NCI-H128 (cell line): ENCODE data around the gene DYNLT4.
"Not testable (repeated sequence)": the region's sequence is repeated elsewhere in the genome, so short reads cannot be mapped to it uniquely, and the experiment has no call there.

Source experiments
- DNase-seq: peaks from one replicate; lab custom pipeline; 2025; ENCODE audit not compliant: unreplicated experiment; lab: John Stamatoyannopoulos, UW

The DYNLT4 gene

GRCh38 chr1:44828841-44829440 lies 21.8 kb upstream of the DYNLT4 start:
- no peak for DNase-seq

GRCh38 chr1:44828003-44828651 lies 21.0 kb upstream of the DYNLT4 start:
- no peak for DNase-seq

- no peak for DNase-seq
These were observed 20.2 kb upstream of the DYNLT4 start for GRCh38 chr1:44827197-44828002.

- DNase-seq, result no peak
These were observed 19.4 kb upstream of the DYNLT4 start for GRCh38 chr1:44826375-44827196.

GRCh38 chr1:44824392-44824791 lies 17.2 kb upstream of the DYNLT4 start:
- not testable (repeated sequence) for DNase-seq

GRCh38 chr1:44822981-44823451 lies 15.9 kb upstream of the DYNLT4 start:
- no peak for DNase-seq

- DNase-seq, result no peak
These were observed 15.1 kb upstream of the DYNLT4 start for GRCh38 chr1:44822131-44822701.

- no peak for DNase-seq
These were observed 14.1 kb upstream of the DYNLT4 start for GRCh38 chr1:44821240-44821715.

GRCh38 chr1:44820328-44821239 lies 13.4 kb upstream of the DYNLT4 start:
- no peak for DNase-seq

- DNase-seq, result no peak
These were observed 12.6 kb upstream of the DYNLT4 start for GRCh38 chr1:44819608-44820327.

GRCh38 chr1:44819196-44819607 lies 12.1 kb upstream of the DYNLT4 start:
- no peak for DNase-seq

- DNase-seq, result no peak
These were observed 10.8 kb upstream of the DYNLT4 start for GRCh38 chr1:44817771-44818495.

GRCh38 chr1:44817307-44817706 lies 10.2 kb upstream of the DYNLT4 start:
- no peak for DNase-seq

GRCh38 chr1:44815926-44816325 lies 8.8 kb upstream of the DYNLT4 start:
- not testable (repeated sequence) for DNase-seq

- DNase-seq, result no peak
These were observed 5.8 kb upstream of the DYNLT4 start for GRCh38 chr1:44812822-44813543.

GRCh38 chr1:44811234-44811633 lies 4.1 kb upstream of the DYNLT4 start:
- DNase-seq, result no peak

- not testable (repeated sequence) for DNase-seq
These were observed 3.6 kb upstream of the DYNLT4 start for GRCh38 chr1:44810762-44811105.
